ENCODE results near the gene USH1G.
"Not testable (repeated sequence)": the region's sequence is repeated elsewhere in the genome, so short reads cannot be mapped to it uniquely, and the experiment has no call there.

Gene USH1G

DNA sequence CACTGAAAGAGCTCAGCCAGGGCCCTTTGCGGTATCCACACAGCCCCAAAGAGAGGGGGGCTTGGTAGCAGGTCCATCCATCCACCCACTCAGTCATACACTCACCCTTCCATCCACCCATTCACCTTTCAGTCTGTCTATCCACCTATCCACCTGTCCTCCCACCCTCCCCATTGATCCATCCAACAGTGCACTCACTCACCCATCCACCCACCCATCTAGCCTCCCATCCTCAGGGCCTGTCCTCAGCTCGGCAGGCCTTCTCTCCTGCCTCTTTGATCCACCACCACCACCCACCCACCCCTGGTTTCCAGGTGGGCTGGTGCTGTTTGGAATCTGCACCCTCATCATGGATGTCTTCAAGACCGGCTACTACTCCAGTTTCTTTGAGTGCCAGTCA is 2.2 kb upstream of the USH1G start:
- no peak for DNase-seq

DNA sequence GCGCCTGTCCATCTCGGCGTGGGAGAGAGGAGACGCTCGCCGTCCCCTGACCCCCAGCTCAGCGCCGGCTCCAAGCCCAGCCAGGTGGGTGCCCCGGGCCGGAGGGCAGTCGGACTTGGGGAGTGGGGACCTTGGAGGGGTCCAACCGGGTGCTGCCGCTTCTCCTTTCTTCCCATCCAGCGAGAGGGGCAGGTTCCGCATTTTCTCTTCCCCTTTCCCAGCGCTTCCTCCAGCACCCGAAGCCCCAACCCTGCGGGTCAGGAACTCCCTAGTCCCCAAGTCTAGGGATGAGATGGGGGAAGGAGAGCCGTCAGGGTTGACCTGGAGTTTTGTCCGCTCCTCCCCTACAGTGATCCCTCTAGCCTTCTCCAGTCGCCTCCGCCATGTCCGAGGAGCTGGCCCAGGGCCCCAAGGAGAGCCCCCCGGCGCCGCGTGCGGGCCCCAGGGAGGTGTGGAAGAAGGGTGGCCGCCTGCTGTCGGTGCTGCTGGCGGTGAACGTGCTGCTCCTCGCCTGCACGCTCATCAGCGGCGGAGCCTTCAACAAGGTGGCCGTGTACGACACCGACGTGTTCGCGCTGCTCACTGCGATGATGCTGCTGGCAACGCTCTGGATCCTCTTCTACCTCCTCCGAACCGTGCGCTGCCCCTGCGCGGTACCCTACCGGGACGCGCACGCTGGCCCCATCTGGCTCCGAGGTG is 1.3 kb upstream of the USH1G start, which contains the start of gene OTOP2:
Gene OTOP2 (plus strand): TSS at position 24 of the 699 bp plus-strand sequence. CDS start 360 bp downstream, at position 384.
- DNase-seq, result no peak

DNA sequence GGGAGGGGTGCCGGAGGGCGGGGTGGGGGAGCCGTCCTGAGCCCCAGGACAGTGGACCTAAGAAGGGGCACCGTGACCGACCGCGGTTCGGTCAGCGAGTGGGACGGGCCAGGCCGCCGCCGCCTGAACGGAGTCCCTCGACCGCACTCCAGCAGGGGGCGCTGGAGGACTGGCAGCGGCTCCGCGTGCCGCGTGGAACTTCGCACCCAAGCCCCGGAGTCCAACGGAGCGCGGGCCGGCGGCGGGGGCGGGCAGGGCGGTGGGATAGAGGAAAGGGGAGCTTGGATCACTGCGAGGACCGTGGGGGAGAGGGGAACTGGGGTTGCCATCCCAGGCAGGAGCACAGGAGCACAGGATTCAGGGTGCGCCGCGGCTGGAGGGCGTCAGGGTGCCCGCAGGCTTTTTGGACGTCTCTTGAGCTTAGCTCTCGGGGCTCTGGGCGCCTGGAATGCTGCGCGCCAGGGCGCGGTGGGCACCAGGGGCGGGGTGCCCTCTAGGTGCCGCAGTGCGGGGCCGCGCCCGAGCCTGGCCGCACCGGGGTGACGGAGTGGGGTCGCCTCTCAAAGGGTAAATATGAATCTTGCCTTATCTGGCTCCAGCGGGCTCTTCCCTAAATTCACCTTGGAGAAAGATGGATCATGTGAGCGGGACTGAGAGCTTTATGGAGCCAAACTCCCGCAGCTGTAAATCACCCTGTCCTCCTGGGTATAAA is 639 bp upstream of the USH1G start:
- no peak for DNase-seq

DNA sequence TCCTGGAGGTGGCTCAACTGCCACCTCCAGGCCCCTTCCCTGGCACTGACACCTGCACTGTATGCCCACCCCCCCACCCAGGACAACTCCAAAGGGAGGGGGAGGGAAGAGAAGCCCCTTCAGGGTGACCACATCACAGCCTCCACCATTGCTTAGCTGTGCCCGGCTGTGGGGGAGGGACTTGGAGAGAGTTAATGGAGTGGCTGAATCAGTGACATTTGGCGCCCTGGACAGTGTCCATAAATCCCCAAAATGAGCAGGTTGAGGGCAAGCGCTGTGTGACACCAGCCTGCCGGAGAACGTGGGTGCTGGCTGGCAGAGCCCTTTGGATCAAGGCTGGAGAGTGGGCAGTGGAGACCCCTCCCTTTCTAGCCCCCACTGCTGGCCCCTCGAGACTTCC is 883 bp downstream of the USH1G start:
- no peak for DNase-seq

DNA sequence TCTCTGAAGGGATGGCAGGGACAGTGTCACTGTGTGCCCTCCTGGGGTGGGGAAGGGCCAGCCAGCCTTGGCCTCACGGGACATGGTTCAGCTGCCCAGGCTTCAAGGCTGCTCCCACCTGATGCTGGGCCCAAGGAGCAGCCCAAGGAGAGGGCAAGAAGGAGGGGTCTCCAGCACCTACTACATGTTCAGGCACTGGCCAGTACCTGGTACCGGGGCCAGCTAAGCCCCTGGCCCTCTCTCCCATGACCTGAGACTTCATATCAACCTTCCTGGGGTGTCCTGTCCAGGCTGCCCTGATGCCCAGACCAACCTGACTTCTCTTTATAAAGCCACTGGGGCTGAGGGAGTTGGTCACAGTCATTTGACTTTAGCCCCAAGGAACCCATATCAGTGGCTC is 1.3 kb downstream of the USH1G start:
- no peak for DNase-seq

DNA sequence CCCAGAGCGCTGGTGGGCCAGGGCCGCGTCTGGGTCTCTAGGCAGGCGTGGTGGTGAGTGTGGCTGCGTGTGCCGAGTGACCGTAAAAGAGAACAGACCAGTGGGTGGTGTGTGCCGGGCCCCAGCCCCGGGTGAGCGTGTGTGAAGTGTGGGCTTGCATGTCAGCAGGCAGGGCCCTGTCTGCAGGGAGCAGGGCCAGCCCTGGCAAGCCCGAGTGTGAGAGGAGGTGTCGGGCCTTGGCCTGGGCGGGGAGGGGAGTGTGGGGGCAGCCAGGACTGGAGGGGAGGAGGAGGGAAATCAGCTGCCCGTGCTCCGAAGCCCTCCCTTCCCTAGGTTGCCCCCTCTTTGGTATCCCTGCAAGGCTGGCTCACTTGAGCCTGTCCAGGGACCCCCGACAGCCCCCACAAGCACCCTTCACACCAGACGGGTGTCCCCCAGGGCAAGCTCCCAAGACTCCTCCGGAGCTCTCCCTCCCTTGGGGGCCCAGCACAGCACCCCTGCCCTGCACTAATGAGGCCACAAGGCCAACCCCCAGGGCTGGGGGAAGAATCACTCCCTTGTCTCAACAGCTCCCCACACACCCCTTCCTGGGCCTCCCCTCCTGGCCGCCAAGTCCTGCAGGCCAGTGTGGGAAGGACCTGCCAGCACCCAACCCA is 1.9 kb downstream of the USH1G start:
- DNase-seq, result no peak

DNA sequence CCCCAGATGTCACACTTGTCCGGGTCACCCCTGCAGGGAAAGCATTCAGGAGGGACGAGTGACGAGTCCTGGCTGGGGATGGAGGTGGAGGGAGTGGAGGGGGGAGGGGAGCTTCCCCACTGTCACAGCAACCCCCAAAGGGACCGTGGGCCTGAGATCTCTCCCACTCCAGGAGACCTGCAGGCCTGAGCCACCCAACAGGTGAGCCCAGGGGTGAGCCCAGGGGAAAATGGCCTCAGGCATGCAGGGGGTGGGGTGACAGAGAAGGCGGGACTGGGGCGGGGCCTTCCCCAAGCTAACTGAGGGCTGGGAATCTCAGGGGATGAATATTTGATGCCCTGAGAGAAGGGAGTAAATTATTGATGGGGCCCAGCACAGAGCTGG is 2.4 kb downstream of the USH1G start:
- DNase-seq, result no peak

DNA sequence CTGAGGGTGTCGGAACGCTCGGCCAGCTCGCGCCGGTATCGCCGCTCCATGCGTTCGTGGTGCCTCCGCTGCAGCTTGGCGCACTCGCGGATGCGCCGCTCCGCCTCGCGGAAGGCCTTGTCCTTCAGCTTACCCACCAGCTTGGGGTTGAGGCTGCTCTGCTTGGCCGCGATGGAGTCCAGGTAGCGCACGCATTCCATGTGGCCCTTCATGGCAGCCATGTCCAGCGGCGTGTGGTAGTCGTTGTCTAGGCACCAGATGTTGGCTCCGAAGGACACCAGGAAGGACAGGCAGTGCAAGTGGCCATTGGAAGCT is 2.8 kb downstream of the USH1G start:
- no peak for DNase-seq

DNA sequence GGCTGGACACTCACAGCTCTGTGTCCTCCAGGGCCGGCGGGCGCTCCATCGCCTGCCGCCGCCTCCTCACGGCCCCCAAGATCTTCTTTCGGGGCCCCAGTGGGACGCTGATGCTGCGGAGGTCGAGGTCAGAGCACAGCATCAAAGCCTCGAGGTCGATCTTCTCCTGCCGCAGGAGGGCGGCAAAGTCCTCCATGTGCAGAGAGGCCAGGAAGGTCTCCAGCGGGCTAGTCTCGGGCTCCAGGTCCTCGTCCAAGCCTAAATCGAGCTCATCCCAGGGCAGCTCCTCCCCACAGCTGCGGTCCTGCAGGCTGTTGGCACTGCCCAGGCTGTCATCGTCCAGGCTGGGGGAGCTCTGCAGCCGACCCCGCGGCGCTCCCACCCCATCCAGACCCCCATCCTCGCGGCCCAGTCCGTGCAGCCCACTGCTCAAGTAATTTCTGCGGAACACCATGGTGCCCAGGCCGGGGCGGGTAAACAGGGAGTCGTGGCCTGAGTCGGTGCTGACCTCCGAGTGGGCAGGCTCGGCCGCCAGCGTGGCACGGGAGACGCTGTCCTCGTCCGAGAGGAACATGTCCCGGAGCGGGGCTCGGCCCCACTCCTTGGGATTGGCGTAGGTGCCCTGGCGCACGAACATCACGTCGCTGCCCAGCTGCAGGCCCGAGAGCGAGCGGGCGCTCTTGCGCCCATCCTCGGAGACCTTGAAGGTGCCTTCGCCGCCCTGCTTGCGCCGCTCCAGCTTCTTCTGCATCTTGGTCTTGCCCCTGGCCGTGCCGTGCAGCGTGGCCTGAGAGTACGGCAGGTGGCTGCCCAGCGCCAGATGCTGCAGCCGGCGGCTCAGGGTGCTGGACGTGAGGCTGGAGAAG is 3.4 kb downstream of the USH1G start:
- no peak for DNase-seq

DNA sequence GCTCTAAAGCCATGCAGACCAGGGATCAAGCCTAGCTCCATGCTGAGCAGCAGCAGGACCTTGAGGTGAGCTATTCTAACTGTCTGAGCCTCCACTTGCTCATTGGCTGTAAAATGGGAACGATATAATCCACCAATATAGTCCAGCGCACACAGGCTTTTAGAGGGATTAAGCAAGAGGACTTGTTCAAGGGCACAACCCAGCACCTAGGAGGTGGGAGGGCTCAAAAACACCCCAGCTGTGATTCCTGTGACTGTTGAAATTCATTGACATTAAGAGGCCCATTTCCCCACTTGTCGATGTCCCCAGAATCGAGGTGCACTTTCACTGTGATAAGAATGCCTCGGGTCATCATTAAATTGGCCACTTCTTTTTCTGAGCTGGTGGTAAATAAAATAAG is 4.1 kb downstream of the USH1G start:
- DNase-seq, result no peak

DNA sequence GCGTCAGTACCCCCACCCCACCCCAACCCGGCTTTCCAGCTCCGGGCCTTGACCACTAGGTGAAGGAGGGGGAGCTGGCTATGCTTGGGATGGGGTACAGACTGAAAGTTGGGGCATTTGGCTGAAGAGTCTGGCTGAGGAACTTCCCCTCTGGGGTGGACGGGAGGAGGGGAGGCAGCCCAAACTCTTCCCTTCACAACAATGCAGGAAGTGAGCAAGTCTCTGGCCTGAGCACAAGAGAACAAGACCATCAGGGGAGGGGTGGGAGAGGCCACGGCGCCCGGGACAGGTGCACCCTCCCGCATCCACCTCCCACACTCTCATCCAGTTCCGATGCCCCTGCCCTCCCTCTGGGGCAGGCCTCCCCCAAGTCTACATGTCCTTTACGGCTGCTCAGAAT is 5.6 kb downstream of the USH1G start:
- no peak for DNase-seq

DNA sequence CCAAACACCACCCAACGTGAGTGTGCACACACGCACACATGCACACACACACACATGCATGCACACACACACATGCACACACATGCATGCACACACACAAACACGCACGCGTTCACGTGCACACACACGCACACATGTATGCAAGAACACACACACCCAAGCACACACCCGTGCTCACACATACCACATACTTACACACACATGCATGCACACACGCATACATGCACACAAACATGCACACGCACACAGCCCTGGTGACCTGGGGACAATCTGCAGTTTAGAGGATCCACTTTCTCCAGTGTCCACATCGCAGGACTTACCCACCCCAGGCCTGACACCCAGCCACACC is 6.2 kb downstream of the USH1G start:
- no peak for DNase-seq

DNA sequence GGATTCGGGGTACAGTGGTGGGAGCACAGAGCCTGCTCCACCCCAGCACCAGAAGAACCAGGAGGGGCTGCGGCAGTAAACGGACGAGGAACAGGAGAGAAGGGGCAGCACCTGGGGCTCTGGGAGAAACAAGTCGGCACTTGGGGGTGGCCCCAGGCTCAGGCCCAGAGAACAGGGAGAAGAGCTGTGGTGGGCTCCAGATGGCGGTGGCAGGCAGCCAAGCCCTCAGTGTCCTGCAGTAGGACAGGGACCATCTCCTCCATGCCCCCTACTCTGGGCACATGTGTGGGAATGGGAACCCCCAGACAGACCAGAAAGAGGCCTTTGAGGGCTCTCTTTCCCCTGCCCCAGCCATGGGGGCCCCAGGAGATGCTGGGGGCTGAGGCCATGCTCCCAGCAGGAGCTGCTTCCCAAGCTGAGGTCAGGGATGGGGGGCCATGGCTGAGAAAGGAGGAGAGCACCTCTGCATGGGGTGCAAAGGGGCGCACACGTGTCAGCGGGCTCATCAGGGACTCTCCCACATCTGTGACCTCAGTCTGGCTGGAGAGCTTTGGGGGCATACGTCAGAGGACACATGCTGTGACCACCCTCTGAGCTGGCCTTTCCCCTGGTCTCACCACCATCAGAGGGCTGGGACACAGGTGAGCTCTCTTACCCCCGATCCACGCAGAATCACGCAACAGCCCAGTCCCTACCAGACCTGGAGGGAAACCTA is 6.8 kb downstream of the USH1G start:
- DNase-seq, result no peak

DNA sequence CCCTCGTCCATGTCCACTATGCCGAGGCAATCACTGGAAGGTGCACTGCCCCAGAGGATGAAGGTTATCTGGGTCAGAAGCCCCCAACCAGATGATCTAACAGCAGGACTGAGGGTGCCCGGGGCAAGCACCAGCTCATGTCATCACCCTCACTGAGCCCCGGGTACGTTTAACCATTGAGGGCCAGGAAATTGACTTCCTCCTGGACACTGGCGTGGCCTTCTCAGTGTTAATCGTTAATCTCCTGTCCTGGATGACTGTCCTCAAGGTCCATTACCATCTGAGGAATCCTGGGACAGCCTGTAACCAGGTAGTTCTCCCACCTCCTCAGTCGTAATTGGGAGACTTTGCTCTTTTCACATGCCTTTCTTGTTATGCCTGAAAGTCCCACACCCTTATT is 11.6 kb downstream of the USH1G start:
- DNase-seq, result not testable (repeated sequence)

DNA sequence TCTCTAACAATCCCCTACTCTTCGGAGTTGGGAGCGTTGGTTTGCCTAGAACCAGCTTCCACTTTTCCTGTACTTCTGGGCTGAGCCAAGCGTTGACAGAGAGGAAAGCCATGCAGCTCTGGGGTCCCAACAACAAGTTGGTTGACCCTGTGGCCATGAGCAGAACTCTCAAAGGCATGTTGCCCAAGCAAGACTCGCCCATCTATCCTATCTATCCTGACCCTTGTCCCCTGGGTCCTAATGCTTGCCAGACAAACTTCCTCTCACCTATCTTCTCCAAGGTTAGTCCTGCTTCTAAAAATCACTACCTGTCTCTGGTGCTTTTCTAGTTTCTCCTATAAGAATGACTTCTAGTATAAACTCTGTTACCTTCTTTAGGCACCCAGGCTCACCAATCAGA is 14.0 kb downstream of the USH1G start:
- not testable (repeated sequence) for DNase-seq

DNA sequence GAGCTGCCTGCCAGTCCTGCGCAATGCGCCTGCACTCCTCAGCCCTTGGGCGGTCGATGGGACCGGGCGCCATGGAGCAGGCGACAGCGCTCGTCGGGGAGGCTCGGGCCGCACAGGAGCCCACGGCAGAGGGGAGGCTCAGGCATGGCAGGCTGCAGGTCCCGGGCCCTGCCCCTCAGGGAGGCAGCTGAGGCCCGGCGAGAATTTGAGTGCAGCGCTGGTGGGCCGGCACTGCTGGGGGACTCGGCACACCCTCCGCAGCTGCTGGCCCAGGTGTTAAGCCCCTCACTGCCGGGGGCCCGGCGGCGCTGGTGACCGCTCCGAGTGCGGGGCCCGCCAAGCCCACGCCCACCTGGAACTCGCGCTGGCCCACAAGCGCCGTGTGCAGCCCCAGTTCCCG is 16.0 kb downstream of the USH1G start:
- DNase-seq, result no peak

DNA sequence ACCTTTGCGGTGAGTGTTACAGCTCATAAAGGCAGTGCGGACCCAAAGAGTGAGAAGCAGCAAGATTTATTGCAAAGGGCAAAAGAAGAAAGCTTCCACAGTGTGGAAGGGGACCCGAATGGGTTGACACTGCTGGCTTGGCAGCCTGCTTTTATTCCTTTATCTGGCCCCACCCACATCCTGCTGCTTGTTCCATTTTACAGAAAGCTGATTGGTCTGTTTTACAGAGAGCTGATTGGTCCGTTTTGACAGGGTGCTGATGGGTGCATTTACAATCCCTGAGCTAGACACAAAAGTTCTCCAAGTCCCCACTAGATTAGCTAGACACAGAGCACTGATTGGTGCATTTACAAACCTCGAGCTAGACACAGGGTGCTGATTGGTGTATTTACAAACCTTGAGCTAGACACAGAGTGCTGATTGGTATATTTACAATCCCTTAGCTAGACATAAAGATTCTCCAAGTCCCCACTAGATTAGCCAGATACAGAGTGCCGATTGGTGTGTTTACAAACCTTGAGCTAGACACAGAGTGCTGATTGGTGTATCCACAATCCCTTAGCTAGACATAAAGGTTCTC is 16.8 kb downstream of the USH1G start:
- not testable (repeated sequence) for DNase-seq

DNA sequence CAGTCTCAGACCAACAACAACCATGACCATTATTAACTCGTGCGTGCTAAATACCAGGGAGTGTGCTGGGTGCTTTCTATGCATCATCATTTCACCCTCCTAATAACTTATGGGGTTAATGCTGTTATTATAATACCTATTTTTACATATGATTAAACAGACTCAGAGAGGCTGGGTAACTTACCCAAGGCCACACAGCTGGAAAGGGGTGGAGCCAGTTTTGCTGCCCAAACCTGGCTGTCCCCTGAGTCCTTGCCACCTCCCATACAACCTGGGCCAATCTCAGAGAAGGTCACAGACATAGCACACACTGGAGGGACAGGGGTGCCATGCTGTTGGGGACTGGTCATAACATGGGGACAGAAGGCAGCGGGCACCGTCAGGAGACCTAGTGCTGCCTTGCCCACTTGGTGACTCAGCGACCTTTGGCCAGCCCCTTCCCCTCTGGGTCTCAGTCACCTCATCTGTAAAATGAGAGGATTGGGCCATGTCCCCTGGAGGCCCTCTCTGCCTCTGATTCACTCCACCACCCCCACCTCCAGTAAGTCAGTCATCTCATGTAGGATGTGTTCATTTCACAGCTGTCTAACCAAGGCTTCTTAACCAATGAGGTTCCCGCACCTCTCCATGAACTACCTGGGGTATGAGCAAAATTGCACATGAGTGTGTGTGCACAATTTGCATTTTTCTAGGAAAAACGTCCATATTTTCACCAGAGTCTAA is 18.2 kb downstream of the USH1G start:
- DNase-seq, result no peak

DNA sequence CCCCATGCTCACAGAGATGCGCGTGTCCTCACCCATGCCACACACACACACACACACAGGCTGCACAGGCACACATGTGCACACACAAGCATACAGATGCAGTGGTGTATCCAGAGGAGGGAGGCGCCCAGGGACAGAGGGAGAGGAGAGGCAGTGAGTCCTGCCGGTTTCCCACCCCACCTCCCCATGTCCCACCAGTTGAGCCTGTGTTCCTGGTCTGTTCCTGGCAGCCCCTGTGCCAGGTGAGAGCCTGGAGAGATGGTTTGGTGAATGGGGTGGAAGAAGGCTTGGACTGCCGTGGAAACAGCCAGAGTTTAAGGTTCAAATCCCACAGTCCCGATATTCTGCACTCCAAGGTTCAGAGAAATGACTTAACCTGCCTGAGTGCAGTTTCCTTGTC is 19.4 kb downstream of the USH1G start:
- DNase-seq, result no peak

DNA sequence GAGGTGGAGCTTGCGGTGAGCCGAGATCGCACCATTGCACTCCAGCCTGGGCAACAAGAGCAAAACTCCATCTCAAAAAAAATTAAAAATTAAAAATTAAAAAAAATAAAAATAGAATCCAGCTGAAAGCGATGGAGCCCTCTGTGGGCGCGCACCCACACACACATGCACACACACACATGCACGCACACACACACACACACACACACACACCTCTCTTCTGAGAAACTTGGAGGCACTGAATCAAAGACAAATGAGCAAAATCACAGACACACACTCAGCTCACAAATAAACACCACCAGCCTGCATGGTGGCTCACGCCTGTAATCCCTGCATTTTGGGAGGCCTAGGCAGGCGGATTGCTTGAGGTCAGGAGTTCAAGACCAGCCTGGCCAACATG is 20.0 kb downstream of the USH1G start:
- DNase-seq, result no peak

DNA sequence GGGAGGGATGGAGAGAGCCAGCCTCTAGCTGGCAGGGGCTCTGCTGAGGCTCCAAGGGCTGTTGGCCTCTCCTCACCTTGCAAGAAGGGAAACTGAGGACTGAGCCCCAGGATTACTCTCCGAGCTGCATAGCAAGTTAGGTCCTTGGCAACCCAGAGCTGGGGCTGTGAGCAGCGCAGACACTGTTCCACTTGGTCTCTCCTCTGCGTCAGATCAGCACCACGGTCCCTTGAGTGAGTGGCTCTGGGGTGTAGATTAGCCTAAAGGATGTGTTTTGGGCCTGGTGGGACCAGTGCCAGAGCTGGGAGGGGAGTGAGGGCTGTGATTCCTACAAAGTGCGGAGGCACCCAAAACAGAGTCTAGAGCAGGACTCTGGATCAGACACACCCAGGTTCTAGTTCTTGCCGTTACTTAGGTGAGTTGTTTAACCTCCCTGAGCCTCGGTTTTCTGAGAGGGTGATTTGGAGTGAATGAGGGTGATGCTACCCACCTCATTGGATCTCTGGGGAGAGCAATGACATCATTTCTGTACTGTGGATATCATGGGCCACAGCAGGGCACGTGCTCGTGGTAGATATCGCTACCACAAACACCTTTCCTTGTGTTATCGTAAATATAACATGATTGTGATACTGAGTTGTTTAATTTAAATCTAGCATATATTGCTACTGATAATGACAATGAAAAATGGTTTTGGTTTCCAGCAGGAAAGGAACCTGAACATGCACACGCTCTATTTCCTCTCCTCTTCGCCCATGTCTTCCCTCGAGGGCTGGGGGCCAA is 21.5 kb downstream of the USH1G start:
- no peak for DNase-seq
